ENCODE measurements around the gene POU2F3.

The POU2F3 gene

GRCh38 chr11:120239713-120240640 lies at the start of gene POU2F3:
Gene POU2F3, plus strand, starts transcription at chr11:120240140. Its CDS starts 204 bp downstream, at chr11:120240344.
- DNase-seq (ENCODE audit: low read depth, low spot score), result no peak

DNA sequence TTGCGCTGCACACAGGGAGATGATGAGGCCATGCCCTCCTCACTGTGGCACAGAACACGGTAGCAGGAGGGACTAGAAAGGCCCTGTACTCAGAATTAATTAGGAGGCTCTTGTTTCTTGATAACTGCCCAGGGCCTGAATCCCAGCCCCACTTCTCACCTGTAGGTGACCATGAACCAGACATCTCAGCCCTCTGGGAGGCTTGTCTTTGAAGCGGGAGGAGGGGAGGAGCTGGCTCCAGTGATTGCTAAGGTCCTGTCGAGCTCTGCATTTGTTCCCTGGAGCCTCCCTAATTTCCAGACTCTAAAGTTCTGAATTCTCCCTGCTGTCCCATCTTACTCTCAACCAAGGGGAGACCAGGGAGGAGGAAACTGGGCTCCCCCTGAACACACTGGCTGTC lies 48.9 kb upstream of the POU2F3 start:
- no peak for DNase-seq (ENCODE audit: low read depth, low spot score)

GRCh38 chr11:120192831-120193625 lies 46.9 kb upstream of the POU2F3 start:
- no peak for DNase-seq (ENCODE audit: low read depth, low spot score)

DNA sequence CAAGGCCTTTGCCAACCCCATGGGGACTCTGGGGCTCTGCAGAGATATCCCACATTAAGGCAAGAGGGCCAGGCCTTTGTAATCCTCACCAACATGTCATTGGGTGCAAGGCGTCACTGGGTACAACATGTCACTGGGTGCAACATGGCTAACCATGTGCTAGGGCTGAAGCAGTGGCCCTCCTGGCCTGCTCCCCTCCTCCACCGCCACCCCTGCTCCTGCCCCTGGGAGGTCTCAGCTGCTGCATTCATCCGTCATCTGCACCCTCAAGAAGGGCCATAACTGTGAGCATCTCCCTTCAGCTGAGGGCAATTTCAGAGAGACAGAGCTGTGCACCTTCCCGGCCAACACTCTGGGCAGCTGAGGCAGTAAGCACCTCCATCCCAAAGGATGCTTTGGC lies 45.8 kb upstream of the POU2F3 start:
- no peak for DNase-seq (ENCODE audit: low read depth, low spot score)

DNA sequence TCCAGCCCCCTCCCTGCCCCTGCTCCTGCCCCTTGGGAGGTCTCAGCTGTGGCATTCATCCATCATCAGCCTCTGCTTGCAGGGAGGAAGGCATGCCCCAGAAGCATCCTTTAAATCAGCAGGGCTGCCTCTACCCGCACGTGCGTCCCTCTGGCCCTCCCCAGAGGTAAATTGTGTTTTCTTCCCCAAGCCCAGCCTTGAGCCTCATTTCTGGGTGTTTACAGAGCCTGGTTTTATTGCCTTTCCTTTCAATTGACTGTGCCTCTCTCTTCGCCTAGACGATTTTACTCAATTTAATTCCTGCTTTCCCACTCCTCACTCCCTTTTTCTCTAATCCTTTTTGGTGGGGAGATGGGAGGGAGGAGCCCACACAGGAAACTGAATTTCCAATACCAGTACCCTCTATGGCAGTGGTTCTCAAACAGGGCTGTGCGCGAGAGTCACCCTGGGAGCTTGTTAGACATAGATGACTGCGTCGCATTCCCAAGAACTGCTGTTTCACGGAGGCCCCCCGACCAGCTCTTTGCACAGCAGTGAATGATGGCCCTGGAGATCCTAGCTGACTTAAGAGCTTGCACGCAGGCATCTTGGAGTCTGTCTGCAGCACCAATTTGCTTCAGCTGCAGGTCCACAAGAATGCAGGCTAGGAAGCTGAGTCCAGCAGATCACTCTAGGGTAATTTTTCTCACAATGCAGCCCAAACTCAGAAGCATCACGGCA lies 44.2 kb upstream of the POU2F3 start:
- no peak for DNase-seq (ENCODE audit: low read depth, low spot score)

DNA sequence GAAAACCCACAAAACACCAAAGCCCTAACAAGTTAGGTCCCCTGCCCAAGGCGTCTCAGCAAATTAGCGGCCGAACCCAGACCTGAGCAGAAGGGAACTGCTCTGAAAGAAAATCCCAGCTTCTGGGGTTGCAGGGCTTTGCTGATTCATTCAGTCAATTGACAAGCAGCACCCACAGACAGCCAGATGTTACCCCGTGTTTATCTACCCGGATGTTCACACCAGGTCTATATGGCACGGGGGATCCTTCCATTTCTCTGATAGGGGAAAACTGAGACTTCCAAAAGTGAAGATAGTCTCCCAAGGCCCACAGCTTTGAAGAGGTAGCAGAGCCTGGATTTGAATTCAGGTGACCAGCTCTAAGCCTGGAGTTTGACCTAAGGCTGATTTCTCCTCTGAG lies 43.1 kb upstream of the POU2F3 start:
- DNase-seq (ENCODE audit: low read depth, low spot score), result no peak

DNA sequence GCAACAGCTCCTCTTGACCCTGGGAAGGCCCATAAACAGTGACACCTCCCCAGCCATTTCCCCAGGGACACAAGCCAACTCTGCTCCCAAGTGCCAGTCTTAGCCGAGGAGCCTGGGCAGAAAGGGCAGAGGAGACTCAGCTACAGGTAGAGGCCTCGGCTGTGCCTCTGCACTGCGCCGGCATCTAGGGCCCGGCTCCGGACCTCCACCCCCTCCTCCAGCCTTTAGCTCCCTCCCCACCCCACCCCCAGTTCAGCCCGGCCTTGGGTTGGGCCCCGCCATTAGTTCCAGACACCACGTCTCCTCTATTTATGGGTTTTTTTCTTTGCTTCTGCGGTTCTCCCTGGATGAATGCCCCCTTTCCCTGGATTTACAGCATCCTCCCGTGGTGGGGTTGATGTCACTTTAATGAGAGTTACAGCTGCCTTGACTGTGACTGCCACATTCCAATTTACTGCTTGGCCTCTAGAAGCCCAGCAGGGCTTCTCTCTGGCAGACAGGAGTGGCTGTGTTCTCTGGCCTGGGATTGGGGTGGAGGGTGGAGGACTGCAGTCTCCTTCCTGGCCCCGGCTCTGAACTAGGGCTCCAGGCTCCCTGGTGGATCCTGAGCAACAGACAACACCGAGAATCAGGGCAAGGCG lies 42.6 kb upstream of the POU2F3 start:
- no peak for DNase-seq (ENCODE audit: low read depth, low spot score)

DNA sequence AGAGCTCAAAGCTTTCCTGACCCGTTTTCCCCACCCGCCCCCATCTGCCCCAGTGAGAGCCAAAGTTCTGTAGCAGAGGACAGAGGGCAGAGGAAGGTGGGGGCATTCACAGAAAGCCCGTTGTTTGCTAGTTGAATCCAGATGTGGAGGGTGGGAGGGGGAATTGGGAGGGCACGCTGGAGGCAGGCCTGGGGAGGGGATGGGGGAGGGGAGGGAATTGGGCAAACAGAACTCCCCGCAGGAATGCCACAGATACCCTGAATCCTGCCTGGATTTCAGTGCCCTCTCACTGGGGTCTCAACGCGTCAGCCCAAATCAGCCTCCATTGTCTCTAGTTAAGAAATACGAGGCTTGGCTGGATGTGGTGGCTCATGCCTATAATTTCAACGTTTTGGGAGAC lies 42.0 kb upstream of the POU2F3 start:
- no peak for DNase-seq (ENCODE audit: low read depth, low spot score)

DNA sequence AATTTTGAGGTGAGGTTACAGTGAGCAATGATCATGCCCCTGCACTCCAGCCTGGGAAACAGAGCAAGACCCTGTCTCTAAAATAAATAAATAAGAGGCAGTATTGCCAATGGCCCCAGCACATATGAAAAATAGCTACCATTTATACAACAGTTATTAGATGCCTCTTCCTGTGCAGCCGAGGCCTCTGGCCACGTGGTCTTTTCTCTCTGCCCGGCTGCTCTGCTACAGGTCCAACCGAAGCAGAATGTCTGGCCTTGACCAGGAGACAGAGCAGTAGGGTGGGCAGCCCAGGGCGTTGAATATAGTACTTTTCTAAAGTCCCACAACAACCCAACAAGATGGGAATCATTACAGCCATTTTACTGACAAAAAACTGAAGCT lies 41.5 kb upstream of the POU2F3 start:
- no peak for DNase-seq (ENCODE audit: low read depth, low spot score)

GRCh38 chr11:120198787-120199469 lies 41.0 kb upstream of the POU2F3 start:
- DNase-seq (ENCODE audit: low read depth, low spot score), result no peak

GRCh38 chr11:120199613-120200012 lies 40.3 kb upstream of the POU2F3 start:
- no peak for DNase-seq (ENCODE audit: low read depth, low spot score)

DNA sequence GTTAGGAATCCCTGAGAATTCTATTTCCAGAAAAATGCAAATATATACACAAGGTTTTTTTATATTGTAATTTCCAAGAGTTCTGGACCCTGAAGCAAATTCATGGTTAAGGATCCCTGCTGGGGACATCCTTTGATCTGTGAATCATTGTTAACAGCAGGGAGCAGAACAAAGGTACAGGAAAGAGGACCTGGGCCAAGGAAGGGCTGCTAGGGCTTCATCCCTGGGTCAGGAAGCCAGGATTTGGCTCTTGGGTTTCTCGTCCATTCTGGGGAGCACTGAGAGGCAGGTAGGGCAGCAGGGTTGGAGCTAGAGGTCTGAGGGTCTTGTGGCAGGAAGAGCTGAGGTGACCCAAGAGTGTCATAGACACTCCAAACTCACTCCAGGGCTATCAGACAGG lies 39.3 kb upstream of the POU2F3 start:
- no peak for DNase-seq (ENCODE audit: low read depth, low spot score)

DNA sequence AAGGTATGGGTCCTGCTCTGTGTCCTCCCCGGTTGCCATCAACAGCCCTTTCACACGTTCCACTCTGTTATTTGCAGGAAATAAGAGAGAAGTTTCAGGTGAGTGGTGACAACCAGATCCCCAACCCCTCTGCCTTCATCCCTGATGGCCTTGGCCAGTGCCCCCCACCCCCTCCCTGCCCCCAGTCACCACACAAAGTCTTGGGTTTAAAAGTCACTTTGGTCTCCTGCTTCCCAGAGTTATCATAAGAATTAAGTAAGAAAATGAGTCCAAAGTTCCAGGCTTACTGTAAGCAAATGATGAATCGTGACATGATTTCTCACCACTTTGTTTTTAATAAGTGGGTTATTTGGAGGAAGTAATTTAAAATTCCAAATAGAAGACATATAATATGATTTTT lies 38.3 kb upstream of the POU2F3 start:
- no peak for DNase-seq (ENCODE audit: low read depth, low spot score)

- no peak for DNase-seq (ENCODE audit: low read depth, low spot score)
Observed at GRCh38 chr11:120203626-120204025, 36.3 kb upstream of the POU2F3 start.

DNA sequence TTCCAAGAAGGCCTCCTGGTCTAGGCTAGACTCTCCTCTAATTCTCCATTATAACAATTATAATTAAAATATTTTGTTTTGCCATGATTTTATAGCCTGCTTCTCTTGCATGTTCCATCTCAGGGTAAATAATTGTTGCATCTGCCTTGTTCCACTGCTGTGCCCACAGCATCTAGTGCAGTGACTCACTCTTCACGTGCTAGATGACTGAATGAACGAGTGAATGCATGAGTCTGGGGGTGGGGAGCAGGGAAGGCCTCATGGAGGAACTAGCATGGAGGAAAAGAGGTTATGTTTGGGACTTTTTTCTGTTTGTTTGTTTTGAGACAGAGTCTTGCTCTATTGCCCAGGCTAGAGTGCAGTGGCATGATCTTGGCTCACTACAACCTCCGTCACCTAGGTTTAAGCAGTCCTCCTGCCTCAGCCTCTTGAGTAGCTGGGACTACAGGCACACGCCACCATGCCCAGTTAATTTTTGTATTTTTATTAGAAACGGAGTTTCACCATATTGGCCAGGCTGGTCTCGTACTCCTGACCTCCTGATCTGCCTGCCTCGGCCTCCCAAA lies 34.3 kb upstream of the POU2F3 start:
- DNase-seq (ENCODE audit: low read depth, low spot score), result no peak

- no peak for DNase-seq (ENCODE audit: low read depth, low spot score)
Observed at GRCh38 chr11:120207512-120207911, 32.4 kb upstream of the POU2F3 start.

- DNase-seq (ENCODE audit: low read depth, low spot score), result no peak
Observed at GRCh38 chr11:120208001-120208441, 31.9 kb upstream of the POU2F3 start.

DNA sequence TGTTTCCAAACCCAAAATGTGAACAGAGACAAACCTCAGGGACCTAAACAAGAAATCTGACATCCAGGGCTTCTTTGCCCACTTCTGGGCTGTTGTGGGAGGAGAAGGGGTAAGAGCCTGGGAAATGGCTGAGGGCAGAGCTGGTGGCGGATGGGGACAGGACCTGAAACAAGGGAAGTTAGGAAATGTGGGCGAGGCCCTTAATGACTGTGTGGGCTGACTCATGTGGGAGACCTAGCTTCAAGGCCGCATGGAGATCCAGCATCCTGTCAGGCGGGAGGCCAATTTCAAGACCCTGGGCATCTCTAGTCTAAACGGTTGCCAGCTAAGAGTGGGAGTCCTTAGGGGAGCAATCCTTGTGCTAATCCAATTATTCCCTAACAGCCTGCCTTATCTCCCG lies 31.2 kb upstream of the POU2F3 start:
- no peak for DNase-seq (ENCODE audit: low read depth, low spot score)

DNA sequence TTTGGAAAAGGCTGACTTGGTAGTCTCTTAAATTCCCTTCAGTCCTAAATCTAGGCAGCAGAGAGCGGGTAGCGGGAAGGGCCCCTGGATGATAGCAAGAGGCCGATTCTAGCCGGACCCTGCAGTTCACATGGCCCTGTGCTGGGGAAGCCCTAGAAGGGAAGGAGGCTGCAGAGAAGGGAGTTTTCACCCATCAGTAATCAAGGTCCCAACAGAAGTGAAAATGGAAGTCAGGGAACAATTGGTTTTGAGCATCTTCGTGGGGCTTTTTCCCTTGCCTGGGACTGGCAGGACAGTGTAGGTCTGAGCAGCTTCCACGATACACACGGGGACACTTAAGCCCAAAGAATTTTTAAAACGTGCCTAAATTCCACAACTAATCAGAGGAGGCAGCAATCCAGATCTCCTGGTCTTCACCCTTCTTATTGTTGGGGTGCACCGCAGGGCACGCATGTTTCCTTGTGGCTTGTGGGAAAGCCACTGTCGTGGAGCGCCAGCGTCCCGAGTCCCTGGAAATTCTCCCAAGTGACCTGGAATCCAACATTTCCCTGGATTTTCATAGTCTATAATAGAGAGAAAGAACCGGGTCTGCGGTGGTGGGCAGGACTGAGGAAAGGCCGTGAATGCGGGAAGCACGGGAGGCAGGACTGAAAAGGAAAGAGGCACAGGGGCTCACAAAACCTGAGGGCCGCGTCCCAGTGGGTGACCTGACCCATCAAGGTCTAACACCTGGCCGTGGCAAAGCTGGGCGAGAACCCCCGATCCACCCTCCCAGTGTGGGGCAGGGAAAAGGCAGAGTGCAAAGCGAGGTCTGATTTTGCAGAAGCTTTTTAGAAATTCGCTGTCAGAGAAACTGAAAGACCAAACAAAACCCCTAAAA lies 30.0 kb upstream of the POU2F3 start:
- no peak for DNase-seq (ENCODE audit: low read depth, low spot score)

All from smooth muscle cell of the brain vasculature (primary cell).